Urothelium cell line (cell line): ENCODE results near the gene PASK.
"Not testable (repeated sequence)": the region's sequence is repeated elsewhere in the genome, so short reads cannot be mapped to it uniquely, and the experiment has no call there.

Source experiments
- DNase-seq: peaks from one replicate; pipeline ENCODE4 v3.0.0; 2011; ENCODE audit warnings: low spot score, mixed read lengths
- FAIRE-seq: peaks from 2 replicates; lab custom pipeline; 2011; peaks lifted over from hg19 to GRCh38; lab: Jason Lieb, UNC

PASK gene

GRCh38 chr2:241109210-241110088 lies 39.8 kb downstream of the PASK start:
- DNase-seq (no peak), FAIRE-seq (no peak)

GRCh38 chr2:241108271-241109209 lies 40.7 kb downstream of the PASK start:
- peak; percentile 56 for FAIRE-seq

GRCh38 chr2:241107031-241107783 lies 42.1 kb downstream of the PASK start:
- FAIRE-seq, result no peak
- no peak for DNase-seq

More at GRCh38 chr2:241108271-241109209, 40.7 kb downstream of the PASK start:
- no peak for DNase-seq

- no peak for FAIRE-seq
- DNase-seq, result no peak
These were observed 43.6 kb downstream of the PASK start for GRCh38 chr2:241105641-241106040.

- not testable (repeated sequence) for DNase-seq, FAIRE-seq
These were observed 44.7 kb downstream of the PASK start for GRCh38 chr2:241104611-241105010.

- DNase-seq, result no peak
- no peak for FAIRE-seq
These were observed 46.1 kb downstream of the PASK start for GRCh38 chr2:241103176-241103595.

- FAIRE-seq, result peak; percentile 59
These were observed 47.0 kb downstream of the PASK start, which contains the start of gene MTERF4 for GRCh38 chr2:241102239-241102803. TSS of gene MTERF4 (minus strand) at chr2:241102287. CDS start at chr2:241102273, 14 bp downstream.

GRCh38 chr2:241099246-241099645 lies 50.0 kb downstream of the PASK start:
- FAIRE-seq, result no peak
- no peak for DNase-seq

More at GRCh38 chr2:241102239-241102803, 47.0 kb downstream of the PASK start, which contains the start of gene MTERF4:
- DNase-seq, result peak; percentile 93

GRCh38 chr2:241096979-241097378 lies 52.3 kb downstream of the PASK start:
- DNase-seq (no peak), FAIRE-seq (no peak)

GRCh38 chr2:241095594-241096290 lies 53.5 kb downstream of the PASK start:
- no peak for DNase-seq
- FAIRE-seq, result no peak

GRCh38 chr2:241094924-241095420 lies 54.3 kb downstream of the PASK start:
- no peak for FAIRE-seq
- no peak for DNase-seq

GRCh38 chr2:241094172-241094571 lies 55.1 kb downstream of the PASK start:
- FAIRE-seq (no peak), DNase-seq (no peak)

- not testable (repeated sequence) for DNase-seq, FAIRE-seq
These were observed 56.0 kb downstream of the PASK start for GRCh38 chr2:241093133-241093781.

GRCh38 chr2:241092677-241093076 lies 56.6 kb downstream of the PASK start:
- FAIRE-seq, result no peak

GRCh38 chr2:241091734-241092445 lies 57.4 kb downstream of the PASK start:
- FAIRE-seq (no peak), DNase-seq (no peak)

More at GRCh38 chr2:241092677-241093076, 56.6 kb downstream of the PASK start:
- DNase-seq, result no peak

GRCh38 chr2:241091201-241091600 lies 58.1 kb downstream of the PASK start:
- DNase-seq (no peak), FAIRE-seq (no peak)

GRCh38 chr2:241088791-241089732 lies 60.2 kb downstream of the PASK start:
- DNase-seq (no peak), FAIRE-seq (no peak)
